ENCODE results near the gene GALNT1.

GRCh38 chr18:35625232-35625631, 43.7 kb downstream of the GALNT1 start:
- TF ChIP-seq CTCF (IDR thresholded peaks at IDR 0.05) (no peak), POLR2A (IDR thresholded peaks at IDR 0.05) (no peak)

Data from gastroesophageal sphincter (tissue), 3 donors.